Rectal smooth muscle tissue (tissue), 1 donor: ENCODE measurements around the gene ABL1.
"Not testable (repeated sequence)": the region's sequence is repeated elsewhere in the genome, so short reads cannot be mapped to it uniquely, and the experiment has no call there.

Experiments
- H3K27ac ChIP-seq: one replicate; pipeline ENCODE4 v1.7.0; 2013; ENCODE audit warnings: low read depth, low read length, inconsistent platforms
- H3K27me3 ChIP-seq: one replicate; pipeline ENCODE4 v1.7.0; 2013; ENCODE audit warnings: low read length; ENCODE audit not compliant: control insufficient read depth, insufficient read depth
- H3K36me3 ChIP-seq: one replicate; pipeline ENCODE4 v1.7.0; 2013; ENCODE audit warnings: low read length; ENCODE audit not compliant: control insufficient read depth, insufficient read depth
- H3K4me1 ChIP-seq: one replicate; pipeline ENCODE4 v1.7.0; 2013; ENCODE audit warnings: low read length; ENCODE audit not compliant: control insufficient read depth, insufficient read depth
- H3K4me3 ChIP-seq: one replicate; pipeline ENCODE4 v1.7.0; 2013; ENCODE audit warnings: low read length
- H3K9ac ChIP-seq: one replicate; pipeline ENCODE4 v1.7.0; 2013; ENCODE audit warnings: low read length

The ABL1 gene

GRCh38 chr9:130834371-130835336 lies at the start of gene ABL1:
Gene ABL1 (plus strand): TSS chr9:130835254. CDS start chr9:130835447, 193 bp downstream.
- no peaks in the 10 kb centered on the region for H3K36me3 ChIP-seq
- H3K4me3 ChIP-seq = peak within 1 kb of the TSS; percentile 86
- peak within 1 kb of the TSS; percentile 97 for H3K27ac ChIP-seq
- H3K4me1 ChIP-seq = peaks cover 41% of the 10 kb centered on the region
- H3K27me3 ChIP-seq = no peaks in the 10 kb centered on the region
- peak within 1 kb of the TSS; percentile 82 for H3K9ac ChIP-seq

GRCh38 chr9:130785940-130786508 lies 49.0 kb upstream of the ABL1 start:
- Histone ChIP-seq H3K27me3 (no peaks in the 10 kb centered on the region), H3K4me3 (no peak overlapping the region), H3K9ac (no peak overlapping the region), H3K36me3 (no peaks in the 10 kb centered on the region), H3K27ac (peak overlapping the region; percentile 38), H3K4me1 (peaks cover 24% of the 10 kb centered on the region)

GRCh38 chr9:130786526-130786925 lies 48.5 kb upstream of the ABL1 start:
- peak overlapping the region; percentile 38 for H3K27ac ChIP-seq
- no peak overlapping the region for H3K9ac ChIP-seq
- H3K4me1 ChIP-seq = peaks cover 19% of the 10 kb centered on the region
- H3K36me3 ChIP-seq = no peaks in the 10 kb centered on the region
- no peaks in the 10 kb centered on the region for H3K27me3 ChIP-seq
- no peak overlapping the region for H3K4me3 ChIP-seq

GRCh38 chr9:130789747-130790672 lies 45.0 kb upstream of the ABL1 start:
- H3K36me3 ChIP-seq = no peaks in the 10 kb centered on the region
- H3K27me3 ChIP-seq = no peaks in the 10 kb centered on the region
- H3K4me1 ChIP-seq = peaks cover 9% of the 10 kb centered on the region
- no peak overlapping the region for H3K4me3 ChIP-seq
- no peak overlapping the region for H3K27ac ChIP-seq
- H3K9ac ChIP-seq = no peak overlapping the region

GRCh38 chr9:130791303-130791894 lies 43.7 kb upstream of the ABL1 start:
- H3K27ac ChIP-seq = no peak overlapping the region
- H3K4me1 ChIP-seq = peaks cover 13% of the 10 kb centered on the region
- H3K27me3 ChIP-seq = no peaks in the 10 kb centered on the region
- H3K9ac ChIP-seq = no peak overlapping the region
- H3K36me3 ChIP-seq = no peaks in the 10 kb centered on the region
- H3K4me3 ChIP-seq = no peak overlapping the region

- no peaks in the 10 kb centered on the region for H3K27me3 ChIP-seq
Measured at GRCh38 chr9:130793589-130793988, 41.5 kb upstream of the ABL1 start.

GRCh38 chr9:130794021-130794420 lies 41.0 kb upstream of the ABL1 start:
- not testable (repeated sequence) for H3K4me3 ChIP-seq, H3K9ac ChIP-seq, H3K27me3 ChIP-seq, H3K27ac ChIP-seq, H3K36me3 ChIP-seq
- peaks cover 17% of the 10 kb centered on the region for H3K4me1 ChIP-seq

More at GRCh38 chr9:130793589-130793988, 41.5 kb upstream of the ABL1 start:
- Histone ChIP-seq H3K4me1 (peaks cover 17% of the 10 kb centered on the region), H3K27ac (no peak overlapping the region), H3K9ac (no peak overlapping the region), H3K4me3 (no peak overlapping the region), H3K36me3 (no peaks in the 10 kb centered on the region)

GRCh38 chr9:130794423-130794822 lies 40.6 kb upstream of the ABL1 start:
- not testable (repeated sequence) for H3K4me3 ChIP-seq, H3K27me3 ChIP-seq, H3K36me3 ChIP-seq, H3K9ac ChIP-seq
- peak overlapping the region; percentile 75 for H3K27ac ChIP-seq
- peaks cover 17% of the 10 kb centered on the region for H3K4me1 ChIP-seq

- H3K4me3 ChIP-seq = no peak overlapping the region
- H3K4me1 ChIP-seq = peaks cover 17% of the 10 kb centered on the region
- H3K9ac ChIP-seq = no peak overlapping the region
Measured at GRCh38 chr9:130794923-130795495, 40.0 kb upstream of the ABL1 start.

GRCh38 chr9:130803116-130803515 lies 31.9 kb upstream of the ABL1 start:
- H3K27ac ChIP-seq, H3K27me3 ChIP-seq, H3K9ac ChIP-seq, H3K4me1 ChIP-seq, H3K4me3 ChIP-seq, H3K36me3 ChIP-seq: not testable (repeated sequence)

More at GRCh38 chr9:130794923-130795495, 40.0 kb upstream of the ABL1 start:
- no peaks in the 10 kb centered on the region for H3K27me3 ChIP-seq
- no peaks in the 10 kb centered on the region for H3K36me3 ChIP-seq
- peak overlapping the region; percentile 75 for H3K27ac ChIP-seq

- Histone ChIP-seq H3K27ac (no peak overlapping the region), H3K4me1 (peaks cover 3% of the 10 kb centered on the region), H3K36me3 (no peaks in the 10 kb centered on the region), H3K9ac (no peak overlapping the region), H3K27me3 (no peaks in the 10 kb centered on the region), H3K4me3 (no peak overlapping the region)
Measured at GRCh38 chr9:130805510-130806326, 29.3 kb upstream of the ABL1 start.
